Loucy (cell line): ENCODE data around the gene MVP.

Experiments used
- CTCF ChIP-seq: fragments of 200-600 bp; sonication (generic); conservative IDR thresholded peaks from 2 replicates; pipeline ENCODE4 v1.5.1; 2014; ENCODE audit warnings: mild to moderate bottlenecking, antibody characterized with exemption, low read length
- EZH2phosphoT487 ChIP-seq: fragments of 200-600 bp; IDR thresholded peaks from 2 replicates; pipeline ENCODE4 v1.6.1; 2018; ENCODE audit warnings: antibody characterized with exemption, mild to moderate bottlenecking, moderate library complexity, borderline replicate concordance

- TF ChIP-seq CTCF (no peak), EZH2phosphoT487 (no peak)
These were observed 34.3 kb downstream of the MVP start for GRCh38 chr16:29854520-29855100.
